KOPT-K1 (cell line): ENCODE results near the gene FXYD5.
A peak's percentile ranks its signal among the peaks of the same experiment; 100 is the strongest.

Source experiments
- H3K27ac ChIP-seq: fragments of 200-600 bp; sonication (generic); 2 replicates; pipeline ENCODE4 v1.5.1; 2016; ENCODE audit warnings: antibody characterized with exemption, mild to moderate bottlenecking, low read depth, low read length; ENCODE audit not compliant: poor library complexity, severe bottlenecking
- H3K36me3 ChIP-seq: fragments of 200-600 bp; sonication (generic); 2 replicates; pipeline ENCODE4 v1.5.1; 2017; ENCODE audit warnings: antibody characterized with exemption, mild to moderate bottlenecking, low read length, moderate library complexity; ENCODE audit not compliant: insufficient read depth
- H3K9me3 ChIP-seq: fragments of 200-600 bp; sonication (generic); 2 replicates; pipeline ENCODE4 v1.5.1; 2017; ENCODE audit warnings: antibody characterized with exemption, low read length, mild to moderate bottlenecking; ENCODE audit not compliant: insufficient read depth, poor library complexity, severe bottlenecking

The FXYD5 gene

GRCh38 chr19:35155441-35155840 is 906 bp downstream of the FXYD5 start:
- Histone ChIP-seq H3K36me3 (peaks cover 39% of the 10 kb centered on the region), H3K9me3 (no peaks in the 10 kb centered on the region), H3K27ac (peak overlapping the region; percentile 92)

GRCh38 chr19:35155981-35156672 is 1.6 kb downstream of the FXYD5 start:
- H3K9me3 ChIP-seq: peaks cover 3% of the 10 kb centered on the region
- H3K27ac ChIP-seq: peak overlapping the region; percentile 92
- H3K36me3 ChIP-seq: peaks cover 46% of the 10 kb centered on the region

GRCh38 chr19:35156673-35157014 is 2.1 kb downstream of the FXYD5 start:
- Histone ChIP-seq H3K27ac (no peak overlapping the region), H3K36me3 (peaks cover 51% of the 10 kb centered on the region), H3K9me3 (peaks cover 8% of the 10 kb centered on the region)

GRCh38 chr19:35157431-35157830 is 2.9 kb downstream of the FXYD5 start:
- H3K27ac ChIP-seq: no peak overlapping the region
- peaks cover 16% of the 10 kb centered on the region for H3K9me3 ChIP-seq
- peaks cover 59% of the 10 kb centered on the region for H3K36me3 ChIP-seq

GRCh38 chr19:35159606-35160005 is 5.1 kb downstream of the FXYD5 start:
- Histone ChIP-seq H3K9me3 (peaks cover 35% of the 10 kb centered on the region), H3K36me3 (peaks cover 81% of the 10 kb centered on the region), H3K27ac (no peak overlapping the region)

- H3K27ac ChIP-seq: no peak overlapping the region
- H3K36me3 ChIP-seq: peaks cover 93% of the 10 kb centered on the region
- peaks cover 48% of the 10 kb centered on the region for H3K9me3 ChIP-seq
Measured at GRCh38 chr19:35160629-35161433, 6.3 kb downstream of the FXYD5 start.

- Histone ChIP-seq H3K27ac (no peak overlapping the region), H3K36me3 (peaks cover 98% of the 10 kb centered on the region), H3K9me3 (peaks cover 53% of the 10 kb centered on the region)
Measured at GRCh38 chr19:35161434-35161743, 6.9 kb downstream of the FXYD5 start.

- H3K27ac ChIP-seq: no peak overlapping the region
- peaks cover 94% of the 10 kb centered on the region for H3K36me3 ChIP-seq
- H3K9me3 ChIP-seq: peaks cover 57% of the 10 kb centered on the region
Measured at GRCh38 chr19:35162471-35163326, 8.2 kb downstream of the FXYD5 start.

- Histone ChIP-seq H3K9me3 (peaks cover 57% of the 10 kb centered on the region), H3K27ac (no peak overlapping the region), H3K36me3 (peaks cover 90% of the 10 kb centered on the region)
Measured at GRCh38 chr19:35164418-35164817, 9.9 kb downstream of the FXYD5 start.

- no peak overlapping the region for H3K27ac ChIP-seq
Measured at GRCh38 chr19:35165200-35166058, 10.9 kb downstream of the FXYD5 start.

GRCh38 chr19:35166100-35167063 is 11.8 kb downstream of the FXYD5 start:
- H3K36me3 ChIP-seq: peaks cover 83% of the 10 kb centered on the region
- peaks cover 52% of the 10 kb centered on the region for H3K9me3 ChIP-seq
- H3K27ac ChIP-seq: peak overlapping the region; percentile 80

More at GRCh38 chr19:35165200-35166058, 10.9 kb downstream of the FXYD5 start:
- Histone ChIP-seq H3K9me3 (peaks cover 57% of the 10 kb centered on the region), H3K36me3 (peaks cover 90% of the 10 kb centered on the region)

- Histone ChIP-seq H3K27ac (peak overlapping the region; percentile 80), H3K9me3 (peaks cover 41% of the 10 kb centered on the region), H3K36me3 (peaks cover 72% of the 10 kb centered on the region)
Measured at GRCh38 chr19:35167251-35168119, 12.9 kb downstream of the FXYD5 start.

- H3K27ac ChIP-seq: peak overlapping the region; percentile 80
- H3K36me3 ChIP-seq: peaks cover 65% of the 10 kb centered on the region
- peaks cover 34% of the 10 kb centered on the region for H3K9me3 ChIP-seq
Measured at GRCh38 chr19:35168196-35168595, 13.7 kb downstream of the FXYD5 start.
